ENCODE data around the gene SEL1L3.

SEL1L3 gene

GRCh38 chr4:25843340-25844097 lies 19.3 kb downstream of the SEL1L3 start:
- Mint-ChIP-seq H3K27ac (no peak overlapping the region), H3K4me1 (peaks cover 50% of the 10 kb centered on the region), H3K27me3 (no peaks in the 10 kb centered on the region), H3K9me3 (no peaks in the 10 kb centered on the region), H3K36me3 (peaks cover 11% of the 10 kb centered on the region), H3K4me3 (no peak overlapping the region)

- H3K36me3 Mint-ChIP-seq: peaks cover 12% of the 10 kb centered on the region
- no peak overlapping the region for H3K4me3 Mint-ChIP-seq
Measured at GRCh38 chr4:25842229-25842845, 20.5 kb downstream of the SEL1L3 start.

GRCh38 chr4:25839687-25840086 lies 23.1 kb downstream of the SEL1L3 start:
- no peak overlapping the region for H3K4me3 Mint-ChIP-seq
- no peaks in the 10 kb centered on the region for H3K27me3 Mint-ChIP-seq
- H3K36me3 Mint-ChIP-seq: peaks cover 10% of the 10 kb centered on the region
- peaks cover 43% of the 10 kb centered on the region for H3K4me1 Mint-ChIP-seq
- H3K27ac Mint-ChIP-seq: no peak overlapping the region
- no peaks in the 10 kb centered on the region for H3K9me3 Mint-ChIP-seq

More at GRCh38 chr4:25842229-25842845, 20.5 kb downstream of the SEL1L3 start:
- no peaks in the 10 kb centered on the region for H3K27me3 Mint-ChIP-seq
- peaks cover 39% of the 10 kb centered on the region for H3K4me1 Mint-ChIP-seq
- H3K9me3 Mint-ChIP-seq: no peaks in the 10 kb centered on the region
- no peak overlapping the region for H3K27ac Mint-ChIP-seq

- Mint-ChIP-seq H3K4me1 (peaks cover 44% of the 10 kb centered on the region), H3K27ac (no peak overlapping the region), H3K36me3 (peaks cover 10% of the 10 kb centered on the region), H3K27me3 (no peaks in the 10 kb centered on the region), H3K9me3 (no peaks in the 10 kb centered on the region), H3K4me3 (no peak overlapping the region)
Measured at GRCh38 chr4:25839233-25839632, 23.6 kb downstream of the SEL1L3 start.

- Mint-ChIP-seq H3K36me3 (peaks cover 11% of the 10 kb centered on the region), H3K4me3 (no peak overlapping the region), H3K27me3 (no peaks in the 10 kb centered on the region), H3K27ac (no peak overlapping the region), H3K9me3 (no peaks in the 10 kb centered on the region), H3K4me1 (peaks cover 37% of the 10 kb centered on the region)
Measured at GRCh38 chr4:25838526-25838925, 24.3 kb downstream of the SEL1L3 start.

- H3K4me3 Mint-ChIP-seq: no peak overlapping the region
- H3K27me3 Mint-ChIP-seq: no peaks in the 10 kb centered on the region
- no peaks in the 10 kb centered on the region for H3K9me3 Mint-ChIP-seq
- H3K4me1 Mint-ChIP-seq: peaks cover 23% of the 10 kb centered on the region
- H3K27ac Mint-ChIP-seq: no peak overlapping the region
- H3K36me3 Mint-ChIP-seq: peaks cover 20% of the 10 kb centered on the region
Measured at GRCh38 chr4:25837107-25837506, 25.7 kb downstream of the SEL1L3 start.

GRCh38 chr4:25835384-25835783 lies 27.4 kb downstream of the SEL1L3 start:
- Mint-ChIP-seq H3K27me3 (no peaks in the 10 kb centered on the region), H3K4me1 (peaks cover 14% of the 10 kb centered on the region), H3K9me3 (no peaks in the 10 kb centered on the region), H3K36me3 (peaks cover 22% of the 10 kb centered on the region), H3K4me3 (no peak overlapping the region), H3K27ac (no peak overlapping the region)

- peaks cover 14% of the 10 kb centered on the region for H3K4me1 Mint-ChIP-seq
- peaks cover 23% of the 10 kb centered on the region for H3K36me3 Mint-ChIP-seq
- no peak overlapping the region for H3K4me3 Mint-ChIP-seq
- H3K9me3 Mint-ChIP-seq: no peaks in the 10 kb centered on the region
- H3K27me3 Mint-ChIP-seq: no peaks in the 10 kb centered on the region
- no peak overlapping the region for H3K27ac Mint-ChIP-seq
Measured at GRCh38 chr4:25834411-25835107, 28.2 kb downstream of the SEL1L3 start.

- H3K4me3 Mint-ChIP-seq: no peak overlapping the region
- no peaks in the 10 kb centered on the region for H3K27me3 Mint-ChIP-seq
- no peak overlapping the region for H3K27ac Mint-ChIP-seq
- no peaks in the 10 kb centered on the region for H3K9me3 Mint-ChIP-seq
- peaks cover 6% of the 10 kb centered on the region for H3K4me1 Mint-ChIP-seq
- H3K36me3 Mint-ChIP-seq: peaks cover 22% of the 10 kb centered on the region
Measured at GRCh38 chr4:25830548-25830947, 32.2 kb downstream of the SEL1L3 start.

GRCh38 chr4:25827897-25828296 lies 34.9 kb downstream of the SEL1L3 start:
- H3K27me3 Mint-ChIP-seq: no peaks in the 10 kb centered on the region
- no peaks in the 10 kb centered on the region for H3K4me1 Mint-ChIP-seq
- no peaks in the 10 kb centered on the region for H3K9me3 Mint-ChIP-seq
- H3K27ac Mint-ChIP-seq: no peak overlapping the region
- peaks cover 19% of the 10 kb centered on the region for H3K36me3 Mint-ChIP-seq
- no peak overlapping the region for H3K4me3 Mint-ChIP-seq

- Mint-ChIP-seq H3K36me3 (peaks cover 17% of the 10 kb centered on the region), H3K4me1 (no peaks in the 10 kb centered on the region), H3K9me3 (no peaks in the 10 kb centered on the region), H3K27ac (no peak overlapping the region), H3K27me3 (no peaks in the 10 kb centered on the region), H3K4me3 (no peak overlapping the region)
Measured at GRCh38 chr4:25827373-25827772, 35.4 kb downstream of the SEL1L3 start.

- Mint-ChIP-seq H3K27me3 (no peaks in the 10 kb centered on the region), H3K4me1 (no peaks in the 10 kb centered on the region), H3K36me3 (peaks cover 22% of the 10 kb centered on the region), H3K27ac (no peak overlapping the region), H3K4me3 (no peak overlapping the region), H3K9me3 (no peaks in the 10 kb centered on the region)
Measured at GRCh38 chr4:25826074-25826752, 36.6 kb downstream of the SEL1L3 start.

GRCh38 chr4:25823632-25824031 lies 39.2 kb downstream of the SEL1L3 start:
- Mint-ChIP-seq H3K4me3 (no peak overlapping the region), H3K36me3 (peaks cover 19% of the 10 kb centered on the region), H3K4me1 (no peaks in the 10 kb centered on the region)

GRCh38 chr4:25821899-25822298 lies 40.9 kb downstream of the SEL1L3 start:
- no peaks in the 10 kb centered on the region for H3K4me1 Mint-ChIP-seq
- H3K27me3 Mint-ChIP-seq: no peaks in the 10 kb centered on the region
- peaks cover 19% of the 10 kb centered on the region for H3K36me3 Mint-ChIP-seq
- no peaks in the 10 kb centered on the region for H3K9me3 Mint-ChIP-seq
- H3K4me3 Mint-ChIP-seq: no peak overlapping the region
- no peak overlapping the region for H3K27ac Mint-ChIP-seq

More at GRCh38 chr4:25823632-25824031, 39.2 kb downstream of the SEL1L3 start:
- H3K27ac Mint-ChIP-seq: no peak overlapping the region
- H3K27me3 Mint-ChIP-seq: no peaks in the 10 kb centered on the region
- H3K9me3 Mint-ChIP-seq: no peaks in the 10 kb centered on the region

- H3K4me3 Mint-ChIP-seq: no peak overlapping the region
- no peaks in the 10 kb centered on the region for H3K27me3 Mint-ChIP-seq
- no peaks in the 10 kb centered on the region for H3K4me1 Mint-ChIP-seq
- peaks cover 25% of the 10 kb centered on the region for H3K36me3 Mint-ChIP-seq
- H3K27ac Mint-ChIP-seq: no peak overlapping the region
- no peaks in the 10 kb centered on the region for H3K9me3 Mint-ChIP-seq
Measured at GRCh38 chr4:25821267-25821666, 41.5 kb downstream of the SEL1L3 start.
